ENCODE results near the gene SRRT.

GRCh38 chr7:100855515-100855914, 19.4 kb upstream of the SRRT start:
- TF ChIP-seq CTCF (IDR thresholded peaks at IDR 0.05) (no peak), POLR2A (IDR thresholded peaks at IDR 0.05) (no peak)

All from prostate gland (tissue), 2 donors.